Myocyte (in vitro differentiated cells): ENCODE results near the gene PNMA1. TPM values are rescaled to one million over a fixed set of nuclear protein-coding genes. Genes with fewer than 3 reads are reported as not detected.

Experiments
- DNase-seq: peaks from one replicate; pipeline ENCODE4 v3.0.0-alpha.2; 2012; ENCODE audit warnings: low read depth
- polyA plus RNA-seq: library from polyadenylated mRNA; unstranded; fragments of >200 nt; gene quantifications from one replicate; pipeline ENCODE4 v1.2.1, GENCODE V29; 2012; ENCODE audit warnings: missing spikeins
- total RNA-seq: library from RNA; depleted of rRNA; stranded (reverse); fragments of >200 nt; gene quantifications from 2 replicates; pipeline ENCODE4 v1.2.3, GENCODE V29; 2014

The PNMA1 gene
- 26.4 and 29.0 TPM in 2 replicates for total RNA-seq
- 144 TPM for polyA plus RNA-seq

- DNase-seq = peak; percentile 88
Measured at GRCh38 chr14:73713803-73714655, at the start of gene PNMA1. Gene PNMA1 (minus strand): TSS chr14:73714384. CDS start chr14:73713639, 745 bp downstream.

- no peak for DNase-seq
Measured at GRCh38 chr14:73763396-73763795, 49.2 kb upstream of the PNMA1 start.

- DNase-seq = no peak
Measured at GRCh38 chr14:73762375-73762822, 48.2 kb upstream of the PNMA1 start.

GRCh38 chr14:73761618-73762355 lies 47.6 kb upstream of the PNMA1 start:
- DNase-seq = no peak

- DNase-seq = no peak
Measured at GRCh38 chr14:73760598-73761586, 46.7 kb upstream of the PNMA1 start.

GRCh38 chr14:73759714-73760597 lies 45.8 kb upstream of the PNMA1 start:
- DNase-seq = peak; percentile 96

GRCh38 chr14:73759183-73759713 lies 45.1 kb upstream of the PNMA1 start:
- peak; percentile 72 for DNase-seq

- peak; percentile 78 for DNase-seq
Measured at GRCh38 chr14:73758392-73759182, 44.4 kb upstream of the PNMA1 start.

GRCh38 chr14:73757876-73758391 lies 43.8 kb upstream of the PNMA1 start:
- no peak for DNase-seq

GRCh38 chr14:73757381-73757780 lies 43.2 kb upstream of the PNMA1 start:
- DNase-seq = no peak

GRCh38 chr14:73755434-73756014 lies 41.3 kb upstream of the PNMA1 start:
- DNase-seq = peak; percentile 54

- DNase-seq = peak; percentile 90
Measured at GRCh38 chr14:73754911-73755360, 40.8 kb upstream of the PNMA1 start.

GRCh38 chr14:73753887-73754795 lies 40.0 kb upstream of the PNMA1 start:
- DNase-seq = peak; percentile 95

GRCh38 chr14:73753124-73753886 lies 39.1 kb upstream of the PNMA1 start:
- peak; percentile 52 for DNase-seq

- peak; percentile 98 for DNase-seq
Measured at GRCh38 chr14:73752297-73752992, 38.3 kb upstream of the PNMA1 start.
